ENCODE measurements around the gene CELF2. TPM values are rescaled to one million over a fixed set of nuclear protein-coding genes. Genes with fewer than 3 reads are reported as not detected.

CELF2 gene
- total and polyA plus RNA-seq, 2 of the 4 experiments (the other 2 are of a cell fraction) = 3.5 to 6.6 TPM

DNA sequence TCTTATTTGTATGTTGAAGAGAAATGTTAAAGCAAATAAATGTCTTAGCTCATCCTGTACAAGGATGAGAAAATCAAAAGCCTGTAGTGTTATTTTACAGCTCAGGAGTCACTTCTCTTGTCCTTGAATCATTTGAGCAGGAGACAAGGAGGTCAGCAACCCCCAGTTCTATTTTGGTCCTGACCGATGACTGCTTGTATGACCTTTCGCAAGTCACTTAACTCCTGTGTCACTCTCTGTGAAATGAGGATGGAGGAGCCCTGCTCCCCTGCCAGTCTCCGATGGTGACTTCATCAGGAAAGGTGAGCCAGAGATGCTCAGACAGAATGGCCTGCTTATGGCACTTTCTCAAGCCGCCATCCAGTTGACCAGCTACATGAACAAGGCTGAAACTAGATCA, 101.0 kb downstream of the CELF2 start:
- intact Hi-C loops (cut with micrococcal nuclease) = no loop called here
- CTCF ChIA-PET = no interaction called here
- Histone ChIP-seq H2BK120ac (ENCODE audit: low read depth, low read length) (no peak overlapping the region), H2AK9ac (replicated peaks; ENCODE audit: low read depth, low read length, poor library complexity) (no peak overlapping the region), H3K14ac (replicated peaks; ENCODE audit: low read depth, low read length) (no peak overlapping the region), H2BK5ac (ENCODE audit: low read depth, low read length, poor library complexity, severe bottlenecking) (no peak overlapping the region), H3K23ac (ENCODE audit: low read depth, low read length) (no peak overlapping the region), H3K36me3 (ENCODE audit: control insufficient read depth, insufficient read depth, low read length) (no peaks in the 10 kb centered on the region), H3K4ac (ENCODE audit: low read depth, low read length) (no peak overlapping the region), H3K9me3 (ENCODE audit: control insufficient read depth, insufficient read depth, low read length) (no peaks in the 10 kb centered on the region), H3K27me3 (ENCODE audit: control insufficient read depth, insufficient read depth, low read length) (no peaks in the 10 kb centered on the region), H3K4me3 (ENCODE audit: insufficient read depth, low read depth, low read length) (no peak overlapping the region), H2BK15ac (ENCODE audit: low read depth, low read length) (no peak overlapping the region), H4K8ac (ENCODE audit: low read depth in 2 of 2, low read length in 2 of 2) (no peak overlapping the region), H3K27ac (ENCODE audit: insufficient read depth, low read length) (no peak overlapping the region), H3K4me2 (ENCODE audit: low read depth, low read length) (no peak overlapping the region), H2AK5ac (ENCODE audit: low read depth, low read length) (no peak overlapping the region), H3K9ac (ENCODE audit: low read depth, low read length) (no peak overlapping the region), H4K91ac (ENCODE audit: insufficient read depth, low read depth, low read length) (no peak overlapping the region), H3K56ac (ENCODE audit: extremely low read depth, insufficient read depth, low read length) (no peak overlapping the region), H3K79me1 (ENCODE audit: low read depth in 1 of 2, low read length in 2 of 2) (no peaks in the 10 kb centered on the region), H4K5ac (ENCODE audit: low read depth, low read length) (no peak overlapping the region), H3K18ac (ENCODE audit: low read depth, low read length) (no peak overlapping the region), H2AFZ (replicated peaks; ENCODE audit: low read length, poor library complexity) (no peak overlapping the region), H3K4me1 (ENCODE audit: control insufficient read depth, insufficient read depth, low read length) (no peaks in the 10 kb centered on the region), H3K9me1 (ENCODE audit: insufficient read depth, low read length) (no peaks in the 10 kb centered on the region), H2BK20ac (ENCODE audit: low read depth, low read length) (no peak overlapping the region), H4K20me1 (ENCODE audit: insufficient read depth, low read length) (no peaks in the 10 kb centered on the region)
- in situ Hi-C loops (cut with MboI; ENCODE audit: low sequenced_read_pairs) = no loop called here
- no peak for TF ChIP-seq MAZ (IDR thresholded peaks at IDR 0.05; ENCODE audit: borderline replicate concordance, low read depth, low read length)
- no peak for TF ChIP-seq CHD1 (IDR thresholded peaks at IDR 0.05; ENCODE audit: low read depth, low read length)
- TF ChIP-seq, protein P1, sequence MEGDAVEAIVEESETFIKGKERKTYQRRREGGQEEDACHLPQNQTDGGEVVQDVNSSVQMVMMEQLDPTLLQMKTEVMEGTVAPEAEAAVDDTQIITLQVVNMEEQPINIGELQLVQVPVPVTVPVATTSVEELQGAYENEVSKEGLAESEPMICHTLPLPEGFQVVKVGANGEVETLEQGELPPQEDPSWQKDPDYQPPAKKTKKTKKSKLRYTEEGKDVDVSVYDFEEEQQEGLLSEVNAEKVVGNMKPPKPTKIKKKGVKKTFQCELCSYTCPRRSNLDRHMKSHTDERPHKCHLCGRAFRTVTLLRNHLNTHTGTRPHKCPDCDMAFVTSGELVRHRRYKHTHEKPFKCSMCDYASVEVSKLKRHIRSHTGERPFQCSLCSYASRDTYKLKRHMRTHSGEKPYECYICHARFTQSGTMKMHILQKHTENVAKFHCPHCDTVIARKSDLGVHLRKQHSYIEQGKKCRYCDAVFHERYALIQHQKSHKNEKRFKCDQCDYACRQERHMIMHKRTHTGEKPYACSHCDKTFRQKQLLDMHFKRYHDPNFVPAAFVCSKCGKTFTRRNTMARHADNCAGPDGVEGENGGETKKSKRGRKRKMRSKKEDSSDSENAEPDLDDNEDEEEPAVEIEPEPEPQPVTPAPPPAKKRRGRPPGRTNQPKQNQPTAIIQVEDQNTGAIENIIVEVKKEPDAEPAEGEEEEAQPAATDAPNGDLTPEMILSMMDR (conservative IDR thresholded peaks at IDR 0.05; ENCODE audit: low read depth, low read length) = no peak
- TF ChIP-seq RCOR1 (IDR thresholded peaks at IDR 0.05; ENCODE audit: insufficient replicate concordance, low read length) = no peak
- BruUV-seq (replicated peaks) = no TSS peak
- 40% methylated on average over 1 of the region's 4 CpGs; no CpG with 5 or more reads in 1 of the 2 experiments for WGBS, 2 experiments (ENCODE audit: extremely low coverage in 2 of 2, insufficient read length in 1 of 2)
- DNase-seq (no peak), ATAC-seq (ENCODE audit: low read depth) (no peak)
- POLR2A ChIA-PET (ENCODE audit: unreplicated experiment) = no interaction called here
- dilution Hi-C loops (cut with HindIII; ENCODE audit: low sequenced_read_pairs, unreplicated experiment) = no loop called here
